ENCODE results near the gene CHD9. TPM values are rescaled to one million over a fixed set of nuclear protein-coding genes. Genes with fewer than 3 reads are reported as not detected.

CHD9 gene
- total and polyA plus RNA-seq, 9 of the 15 experiments (the other 6 are each of a cell fraction or from before 2014, with no cell fraction given) = 29.0 to 69.3 (median 40.6) TPM

GRCh38 chr16:53126390-53126789 is 71.6 kb downstream of the CHD9 start (continued):
- TF ChIP-seq, protein P1, sequence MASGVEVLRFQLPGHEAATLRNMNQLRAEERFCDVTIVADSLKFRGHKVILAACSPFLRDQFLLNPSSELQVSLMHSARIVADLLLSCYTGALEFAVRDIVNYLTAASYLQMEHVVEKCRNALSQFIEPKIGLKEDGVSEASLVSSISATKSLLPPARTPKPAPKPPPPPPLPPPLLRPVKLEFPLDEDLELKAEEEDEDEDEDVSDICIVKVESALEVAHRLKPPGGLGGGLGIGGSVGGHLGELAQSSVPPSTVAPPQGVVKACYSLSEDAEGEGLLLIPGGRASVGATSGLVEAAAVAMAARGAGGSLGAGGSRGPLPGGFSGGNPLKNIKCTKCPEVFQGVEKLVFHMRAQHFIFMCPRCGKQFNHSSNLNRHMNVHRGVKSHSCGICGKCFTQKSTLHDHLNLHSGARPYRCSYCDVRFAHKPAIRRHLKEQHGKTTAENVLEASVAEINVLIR (CRISPR knock-in tag; IDR thresholded peaks at IDR 0.05) = no peak
- TF ChIP-seq, protein P2, sequence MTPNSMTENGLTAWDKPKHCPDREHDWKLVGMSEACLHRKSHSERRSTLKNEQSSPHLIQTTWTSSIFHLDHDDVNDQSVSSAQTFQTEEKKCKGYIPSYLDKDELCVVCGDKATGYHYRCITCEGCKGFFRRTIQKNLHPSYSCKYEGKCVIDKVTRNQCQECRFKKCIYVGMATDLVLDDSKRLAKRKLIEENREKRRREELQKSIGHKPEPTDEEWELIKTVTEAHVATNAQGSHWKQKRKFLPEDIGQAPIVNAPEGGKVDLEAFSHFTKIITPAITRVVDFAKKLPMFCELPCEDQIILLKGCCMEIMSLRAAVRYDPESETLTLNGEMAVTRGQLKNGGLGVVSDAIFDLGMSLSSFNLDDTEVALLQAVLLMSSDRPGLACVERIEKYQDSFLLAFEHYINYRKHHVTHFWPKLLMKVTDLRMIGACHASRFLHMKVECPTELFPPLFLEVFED (CRISPR knock-in tag; conservative IDR thresholded peaks at IDR 0.05) = no peak
- TF ChIP-seq SMC3 (conservative IDR thresholded peaks at IDR 0.05; ENCODE audit: insufficient read depth, low read depth, low read length) (no peak), C11orf30 (IDR thresholded peaks at IDR 0.05; ENCODE audit: low read depth) (no peak), MTA2 (IDR thresholded peaks at IDR 0.05; ENCODE audit: low read depth) (no peak)

- DNase-seq (ENCODE audit: extremely low read depth in 1 of 4, low spot score in 3 of 4) (peak in 2 of 4 experiments; percentile 25 to 37), FAIRE-seq (peak; percentile 66), ATAC-seq (0 out of 3 replicates have a peak, but pooled peaks have one; percentile 1)
- peak overlapping the region; percentile 87 for H3K4me2 ChIP-seq (ENCODE audit: insufficient read depth, low read length)
- peaks cover 71% of the 10 kb centered on the region for H3K79me2 ChIP-seq (ENCODE audit: control insufficient read depth, insufficient read depth, low read length)
- peak overlapping the region; percentile 88 to 95 for H3K9ac ChIP-seq (ENCODE audit: insufficient read depth in 1 of 2, low read depth in 2 of 2, low read length in 2 of 2)
- no peaks in the 10 kb centered on the region for H4K20me1 ChIP-seq (replicated peaks; ENCODE audit: control insufficient read depth, insufficient read depth, low read length)
- H3K27ac ChIP-seq (ENCODE audit: extremely low read depth, low read depth, low read length) = peak overlapping the region; percentile 92
- H3K9me1 ChIP-seq (ENCODE audit: control insufficient read depth, insufficient read depth, low read length) = no peaks in the 10 kb centered on the region
- ChIA-PET POLR2A (interaction anchor here (0.6 to 1.7 kb wide), 12 partner anchors 8 to 372 kb away, joined by 3 to 9 read pairs (median 3); partner anchors contain the start of gene CHD9), CTCF (ENCODE audit: low intra/inter-chr PET ratio) (interaction anchor here (0.6 to 1.6 kb wide), 7 partner anchors 31 to 374 kb away, joined by 3 to 8 read pairs (median 3); partner anchors contain the start of gene AKTIP)
- 12% methylated on average over 24 of the region's 25 CpGs for WGBS (ENCODE audit: insufficient coverage, low coverage, missing lambda C conversion rate)
- peaks cover 23 to 26% of the 10 kb centered on the region in 2 experiments for H3K4me1 ChIP-seq (replicated peaks in 1 of 2; ENCODE audit: control insufficient read depth in 2 of 2, insufficient read depth in 2 of 2, low read length in 2 of 2)
- H3K4me3 ChIP-seq = peak overlapping the region; percentile 86
- BruUV-seq (replicated peaks) = TSS peak; percentile 82
- peak overlapping the region; percentile 93 for H2AFZ ChIP-seq (ENCODE audit: low read depth, low read length)
- H3K27me3 ChIP-seq (ENCODE audit: control insufficient read depth in 2 of 2, insufficient read depth in 2 of 2, low read length in 2 of 2) = no peaks in the 10 kb centered on the region
- peaks cover 4% of the 10 kb centered on the region; the same call in 2 of the 3 replicates for H3K36me3 ChIP-seq (ENCODE audit: control insufficient read depth, insufficient read depth, low read length)
- intact Hi-C loops (cut with micrococcal nuclease) (loop anchor here (1.0 to 10.0 kb wide), 5 partner anchors 30 to 375 kb away; partner anchors contain the start of gene AKTIP), in situ Hi-C loops (cut with MboI) (no loop called here)
- no peaks in the 10 kb centered on the region for H3K9me3 ChIP-seq (replicated peaks; ENCODE audit: control insufficient read depth, insufficient read depth, low read depth, low read length)
- TF ChIP-seq ZNF589 (CRISPR knock-in tag; IDR thresholded peaks at IDR 0.05; ENCODE audit: low read depth) = no peak
- no peak for TF ChIP-seq GTF2A2 (tag; IDR thresholded peaks at IDR 0.05)
- no peak for TF ChIP-seq ZKSCAN8 (CRISPR knock-in tag; IDR thresholded peaks at IDR 0.05)
- TF ChIP-seq, protein P3, sequence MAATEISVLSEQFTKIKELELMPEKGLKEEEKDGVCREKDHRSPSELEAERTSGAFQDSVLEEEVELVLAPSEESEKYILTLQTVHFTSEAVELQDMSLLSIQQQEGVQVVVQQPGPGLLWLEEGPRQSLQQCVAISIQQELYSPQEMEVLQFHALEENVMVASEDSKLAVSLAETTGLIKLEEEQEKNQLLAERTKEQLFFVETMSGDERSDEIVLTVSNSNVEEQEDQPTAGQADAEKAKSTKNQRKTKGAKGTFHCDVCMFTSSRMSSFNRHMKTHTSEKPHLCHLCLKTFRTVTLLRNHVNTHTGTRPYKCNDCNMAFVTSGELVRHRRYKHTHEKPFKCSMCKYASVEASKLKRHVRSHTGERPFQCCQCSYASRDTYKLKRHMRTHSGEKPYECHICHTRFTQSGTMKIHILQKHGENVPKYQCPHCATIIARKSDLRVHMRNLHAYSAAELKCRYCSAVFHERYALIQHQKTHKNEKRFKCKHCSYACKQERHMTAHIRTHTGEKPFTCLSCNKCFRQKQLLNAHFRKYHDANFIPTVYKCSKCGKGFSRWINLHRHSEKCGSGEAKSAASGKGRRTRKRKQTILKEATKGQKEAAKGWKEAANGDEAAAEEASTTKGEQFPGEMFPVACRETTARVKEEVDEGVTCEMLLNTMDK (IDR thresholded peaks at IDR 0.05; ENCODE audit: borderline replicate concordance, insufficient read depth, low read depth, low read length, poor library complexity, severe bottlenecking) = no peak
- TF ChIP-seq, protein P4, sequence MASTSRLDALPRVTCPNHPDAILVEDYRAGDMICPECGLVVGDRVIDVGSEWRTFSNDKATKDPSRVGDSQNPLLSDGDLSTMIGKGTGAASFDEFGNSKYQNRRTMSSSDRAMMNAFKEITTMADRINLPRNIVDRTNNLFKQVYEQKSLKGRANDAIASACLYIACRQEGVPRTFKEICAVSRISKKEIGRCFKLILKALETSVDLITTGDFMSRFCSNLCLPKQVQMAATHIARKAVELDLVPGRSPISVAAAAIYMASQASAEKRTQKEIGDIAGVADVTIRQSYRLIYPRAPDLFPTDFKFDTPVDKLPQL (IDR thresholded peaks at IDR 0.05; ENCODE audit: extremely low read depth, insufficient read length) = no peak
- TF ChIP-seq FOXK2 (conservative IDR thresholded peaks at IDR 0.05 in 1 of 2, IDR thresholded peaks at IDR 0.05 in 1 of 2; ENCODE audit: low read depth in 2 of 2) = 0 out of 4 replicates have a peak, but pooled peaks of 1 of the 2 experiments have one; percentile 20
- no peak for TF ChIP-seq ZNF354B (CRISPR knock-in tag; IDR thresholded peaks at IDR 0.05)
- no peak for TF ChIP-seq NONO (IDR thresholded peaks at IDR 0.05; ENCODE audit: low read depth in 2 of 2, low read length in 1 of 2)
Measured at GRCh38 chr16:53129281-53130158, 74.7 kb downstream of the CHD9 start.
